Measurements from ENCODE around the gene RXRA.

RXRA gene

DNA sequence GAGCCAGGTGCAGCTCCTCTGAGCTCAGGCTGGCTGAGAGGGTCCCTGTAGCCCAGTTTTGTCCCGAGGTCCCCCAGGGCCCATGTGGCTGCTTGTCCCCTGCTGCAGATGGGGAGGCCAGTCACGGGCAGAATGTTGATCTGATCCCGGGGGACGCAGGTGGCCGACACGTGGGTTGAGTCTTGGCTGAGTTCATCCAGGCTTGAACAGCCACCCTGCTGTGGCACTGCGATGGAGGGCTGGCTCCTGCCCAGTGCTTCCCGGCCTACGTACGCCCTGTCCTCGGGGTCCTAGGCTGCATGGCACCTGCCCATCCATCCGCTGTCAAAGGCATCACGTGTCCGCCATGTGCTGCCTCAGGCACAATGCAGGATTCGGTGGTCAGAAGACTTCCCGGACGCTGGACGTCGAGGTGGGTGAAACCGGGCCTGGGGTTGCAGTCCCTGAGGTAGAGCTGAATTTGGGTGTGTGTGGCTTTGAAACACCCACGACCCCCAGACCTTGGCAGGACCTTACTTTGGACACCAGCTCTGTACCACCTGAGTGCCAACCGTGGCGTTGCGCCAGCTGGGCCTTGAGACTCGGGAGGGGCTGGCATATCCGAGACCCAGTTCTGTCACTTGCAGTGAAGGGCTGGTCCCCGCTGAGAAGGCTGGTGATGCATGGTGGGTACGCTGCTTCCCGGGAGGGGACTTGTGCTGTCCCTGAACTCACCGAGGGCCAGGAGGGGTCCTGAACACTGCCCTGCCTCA is 22.3 kb downstream of the RXRA start:
- TF ChIP-seq, protein P1, sequence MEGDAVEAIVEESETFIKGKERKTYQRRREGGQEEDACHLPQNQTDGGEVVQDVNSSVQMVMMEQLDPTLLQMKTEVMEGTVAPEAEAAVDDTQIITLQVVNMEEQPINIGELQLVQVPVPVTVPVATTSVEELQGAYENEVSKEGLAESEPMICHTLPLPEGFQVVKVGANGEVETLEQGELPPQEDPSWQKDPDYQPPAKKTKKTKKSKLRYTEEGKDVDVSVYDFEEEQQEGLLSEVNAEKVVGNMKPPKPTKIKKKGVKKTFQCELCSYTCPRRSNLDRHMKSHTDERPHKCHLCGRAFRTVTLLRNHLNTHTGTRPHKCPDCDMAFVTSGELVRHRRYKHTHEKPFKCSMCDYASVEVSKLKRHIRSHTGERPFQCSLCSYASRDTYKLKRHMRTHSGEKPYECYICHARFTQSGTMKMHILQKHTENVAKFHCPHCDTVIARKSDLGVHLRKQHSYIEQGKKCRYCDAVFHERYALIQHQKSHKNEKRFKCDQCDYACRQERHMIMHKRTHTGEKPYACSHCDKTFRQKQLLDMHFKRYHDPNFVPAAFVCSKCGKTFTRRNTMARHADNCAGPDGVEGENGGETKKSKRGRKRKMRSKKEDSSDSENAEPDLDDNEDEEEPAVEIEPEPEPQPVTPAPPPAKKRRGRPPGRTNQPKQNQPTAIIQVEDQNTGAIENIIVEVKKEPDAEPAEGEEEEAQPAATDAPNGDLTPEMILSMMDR (conservative IDR thresholded peaks at IDR 0.05; ENCODE audit: control insufficient read depth, insufficient read depth, low read depth, low read length) = no peak
- no peak for DNase-seq (ENCODE audit: low read depth)
- no peak overlapping the region for H3K4me3 ChIP-seq (ENCODE audit: control insufficient read depth, low read depth, low read length)

DNA sequence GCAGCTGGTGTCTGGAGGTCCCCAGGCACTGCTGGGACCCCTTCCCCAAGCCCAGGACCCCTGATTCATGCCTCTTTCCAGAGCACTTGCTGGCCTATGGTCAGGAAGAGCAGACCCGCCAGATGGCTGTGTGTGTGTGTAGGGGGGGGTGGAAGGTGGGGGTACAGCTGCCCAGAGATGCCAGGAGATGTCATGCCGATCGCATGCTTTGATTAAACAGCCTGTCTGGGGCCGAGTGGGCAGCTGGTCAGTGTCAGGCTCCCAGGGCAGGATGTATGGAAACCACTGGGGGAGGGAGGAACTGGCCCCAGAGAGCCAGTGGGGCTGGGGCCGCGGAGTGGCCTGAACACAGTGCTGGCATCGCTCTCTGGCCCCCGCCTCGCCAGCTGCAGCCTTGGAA is 23.7 kb downstream of the RXRA start:
- H3K4me3 ChIP-seq (ENCODE audit: control insufficient read depth, low read depth, low read length) = no peak overlapping the region
- TF ChIP-seq, protein P1 (conservative IDR thresholded peaks at IDR 0.05; ENCODE audit: control insufficient read depth, insufficient read depth, low read depth, low read length) = no peak

DNA sequence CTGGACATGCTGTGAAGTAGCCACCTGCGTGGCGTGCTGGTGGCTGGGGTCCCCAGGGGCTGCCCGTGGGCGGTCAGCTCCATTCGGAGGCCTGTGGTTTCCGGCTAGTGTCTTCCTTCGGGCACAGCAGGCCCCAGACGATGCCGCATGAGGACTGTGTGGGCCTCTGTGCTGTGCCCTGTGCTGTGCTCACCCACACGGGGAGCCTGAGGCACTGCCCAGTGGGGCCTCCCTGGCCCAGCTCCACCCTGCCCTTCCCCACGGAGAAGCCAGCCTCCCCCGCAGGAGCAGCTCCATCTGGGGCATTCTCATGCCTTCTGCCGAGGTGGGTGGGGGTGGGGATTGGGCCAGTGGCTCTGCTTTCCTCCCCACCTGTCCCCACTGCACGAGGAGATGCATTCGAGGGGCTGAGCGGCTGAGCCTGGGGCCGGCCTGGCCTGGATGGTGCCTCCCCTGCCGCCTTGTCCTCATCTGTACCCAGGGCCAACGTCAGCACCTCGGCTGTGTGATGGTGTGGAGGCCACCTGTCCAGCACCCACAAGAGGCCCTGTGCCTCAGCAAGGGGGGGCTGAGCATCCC is 24.2 kb downstream of the RXRA start:
- TF ChIP-seq, protein P1 (conservative IDR thresholded peaks at IDR 0.05; ENCODE audit: control insufficient read depth, insufficient read depth, low read depth, low read length) = no peak
- DNase-seq (ENCODE audit: low read depth) = no peak
- H3K4me3 ChIP-seq (ENCODE audit: control insufficient read depth, low read depth, low read length) = no peak overlapping the region

More for the DNA sequence above, 23.7 kb downstream of the RXRA start:
- no peak for DNase-seq (ENCODE audit: low read depth)

DNA sequence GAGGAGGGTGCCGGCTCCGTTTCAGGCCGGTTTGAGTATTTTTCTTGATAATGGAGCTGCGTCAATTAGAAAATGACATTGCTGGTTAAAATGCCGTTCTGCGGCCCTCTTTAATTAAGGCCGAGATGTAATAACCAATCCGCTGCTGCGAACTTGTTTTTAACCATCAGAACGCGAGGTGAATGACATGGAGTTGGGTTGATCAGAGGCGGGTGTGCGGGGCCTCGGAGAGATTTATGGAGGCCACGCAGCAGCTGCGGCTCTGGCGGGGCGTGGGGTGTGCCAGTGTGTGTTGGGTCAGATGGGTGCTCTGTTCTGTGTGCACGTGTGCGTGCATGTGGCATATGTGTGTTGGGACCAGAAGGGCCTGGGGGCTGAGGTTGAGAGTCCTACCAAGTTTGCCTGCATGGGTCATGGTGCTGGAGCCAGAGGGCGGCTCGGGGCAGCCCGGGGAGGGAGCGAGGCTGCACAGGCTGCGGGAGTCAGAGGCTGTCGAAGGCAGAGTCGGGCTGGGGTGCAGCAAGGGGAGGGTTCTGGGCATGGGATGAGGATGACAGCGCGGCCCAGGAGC is 25.4 kb downstream of the RXRA start:
- no peak for DNase-seq (ENCODE audit: low read depth)
- no peak overlapping the region for H3K4me3 ChIP-seq (ENCODE audit: control insufficient read depth, low read depth, low read length)
- TF ChIP-seq, protein P1 (conservative IDR thresholded peaks at IDR 0.05; ENCODE audit: control insufficient read depth, insufficient read depth, low read depth, low read length) = no peak

DNA sequence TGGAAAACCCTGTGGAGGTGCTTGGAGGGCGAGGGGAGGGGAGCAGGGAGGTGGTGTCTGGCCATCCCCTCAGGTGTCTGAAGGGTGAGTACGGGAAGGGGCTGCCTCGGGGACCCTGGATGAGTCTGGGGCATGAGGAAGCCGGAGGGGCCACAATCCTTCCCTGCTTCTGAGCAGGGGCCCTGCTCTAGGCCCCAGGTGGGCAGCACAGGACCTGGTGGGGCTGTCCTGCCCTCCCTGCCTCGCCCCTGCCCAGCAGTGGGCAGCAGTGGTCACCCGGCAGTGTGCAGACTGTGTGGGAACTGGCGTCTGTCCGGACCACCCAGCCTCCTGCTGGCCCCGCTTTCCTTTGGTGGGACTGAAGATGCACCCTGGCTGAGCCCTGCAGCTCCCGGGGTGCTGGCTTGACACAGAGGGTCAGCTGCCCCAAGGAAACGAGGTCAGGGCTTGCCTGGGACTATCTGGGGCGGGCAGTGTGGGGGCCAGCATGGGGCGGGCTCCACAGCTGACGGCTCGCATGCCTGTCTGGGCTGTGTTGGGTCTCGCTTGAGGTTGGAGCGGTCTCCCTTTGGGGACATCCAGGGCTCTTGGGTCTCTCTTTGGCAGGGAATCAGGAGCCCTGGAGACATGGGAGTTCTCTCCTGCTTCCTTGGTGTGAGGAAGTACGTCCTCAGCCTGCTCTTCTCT is 26.1 kb downstream of the RXRA start:
- no peak for DNase-seq (ENCODE audit: low read depth)
- no peak overlapping the region for H3K4me3 ChIP-seq (ENCODE audit: control insufficient read depth, low read depth, low read length)
- TF ChIP-seq, protein P1 (conservative IDR thresholded peaks at IDR 0.05; ENCODE audit: control insufficient read depth, insufficient read depth, low read depth, low read length) = no peak

DNA sequence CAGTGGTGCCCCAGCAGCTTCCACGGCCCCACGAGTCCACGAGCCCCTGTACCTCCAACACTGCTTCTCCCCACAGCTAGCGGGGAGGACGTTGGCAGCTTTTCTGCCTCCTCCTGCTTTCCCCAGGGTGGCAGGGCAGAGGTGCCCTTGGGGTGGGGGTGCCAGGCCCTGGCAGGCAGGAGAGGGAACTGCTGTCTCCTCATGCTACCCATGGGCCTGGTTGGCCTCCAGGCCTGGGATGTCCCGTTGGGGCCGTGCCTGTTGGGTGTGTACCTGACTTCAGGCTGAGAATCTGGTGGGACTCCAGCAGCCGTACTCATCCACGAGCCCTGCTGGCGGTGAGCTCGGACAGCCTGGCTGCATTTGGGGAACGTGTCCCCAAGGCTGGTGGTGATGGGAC is 27.3 kb downstream of the RXRA start:
- DNase-seq (ENCODE audit: low read depth) = no peak
- TF ChIP-seq, protein P1 (conservative IDR thresholded peaks at IDR 0.05; ENCODE audit: control insufficient read depth, insufficient read depth, low read depth, low read length) = no peak
- H3K4me3 ChIP-seq (ENCODE audit: control insufficient read depth, low read depth, low read length) = no peak overlapping the region
